ENCODE results near the gene SNN. TPM values are rescaled to one million over a fixed set of nuclear protein-coding genes. Genes with fewer than 3 reads are reported as not detected.
A peak's percentile ranks its signal among the peaks of the same experiment; 100 is the strongest.

SNN gene
- total RNA-seq, 1 donor from 2014 or later: 7.3 TPM

- no peak for DNase-seq (ENCODE audit: low spot score)
- Mint-ChIP-seq H3K4me1 (ENCODE audit: low read depth) (peaks cover 45% of the 10 kb centered on the region), H3K27ac (peak overlapping the region; percentile 65), H3K9me3 (no peaks in the 10 kb centered on the region), H3K4me3 (peak overlapping the region; percentile 24), H3K36me3 (ENCODE audit: low read depth) (peaks cover 54% of the 10 kb centered on the region), H3K27me3 (ENCODE audit: insufficient read depth) (no peaks in the 10 kb centered on the region)
- intact Hi-C loops (cut with micrococcal nuclease): no loop called here
Observed at GRCh38 chr16:11681976-11682654, 13.9 kb downstream of the SNN start.

GRCh38 chr16:11682655-11683096 lies 14.4 kb downstream of the SNN start:
- H3K4me3 Mint-ChIP-seq: no peak overlapping the region
- peak overlapping the region; percentile 61 for H3K27ac Mint-ChIP-seq
- H3K36me3 Mint-ChIP-seq (ENCODE audit: low read depth): peaks cover 57% of the 10 kb centered on the region
- intact Hi-C loops (cut with micrococcal nuclease): no loop called here
- no peaks in the 10 kb centered on the region for H3K9me3 Mint-ChIP-seq
- no peaks in the 10 kb centered on the region for H3K27me3 Mint-ChIP-seq (ENCODE audit: insufficient read depth)
- no peak for DNase-seq (ENCODE audit: low spot score)
- H3K4me1 Mint-ChIP-seq (ENCODE audit: low read depth): peaks cover 45% of the 10 kb centered on the region

GRCh38 chr16:11683145-11683544 lies 14.9 kb downstream of the SNN start:
- Mint-ChIP-seq H3K27me3 (ENCODE audit: insufficient read depth) (no peaks in the 10 kb centered on the region), H3K36me3 (ENCODE audit: low read depth) (peaks cover 58% of the 10 kb centered on the region), H3K4me3 (no peak overlapping the region), H3K9me3 (no peaks in the 10 kb centered on the region), H3K27ac (peak overlapping the region; percentile 61), H3K4me1 (ENCODE audit: low read depth) (peaks cover 45% of the 10 kb centered on the region)
- intact Hi-C loops (cut with micrococcal nuclease): no loop called here
- no peak for DNase-seq (ENCODE audit: low spot score)

- H3K36me3 Mint-ChIP-seq (ENCODE audit: low read depth): peaks cover 55% of the 10 kb centered on the region
- intact Hi-C loops (cut with micrococcal nuclease): no loop called here
Observed at GRCh38 chr16:11684231-11685025, 16.2 kb downstream of the SNN start.

DNA sequence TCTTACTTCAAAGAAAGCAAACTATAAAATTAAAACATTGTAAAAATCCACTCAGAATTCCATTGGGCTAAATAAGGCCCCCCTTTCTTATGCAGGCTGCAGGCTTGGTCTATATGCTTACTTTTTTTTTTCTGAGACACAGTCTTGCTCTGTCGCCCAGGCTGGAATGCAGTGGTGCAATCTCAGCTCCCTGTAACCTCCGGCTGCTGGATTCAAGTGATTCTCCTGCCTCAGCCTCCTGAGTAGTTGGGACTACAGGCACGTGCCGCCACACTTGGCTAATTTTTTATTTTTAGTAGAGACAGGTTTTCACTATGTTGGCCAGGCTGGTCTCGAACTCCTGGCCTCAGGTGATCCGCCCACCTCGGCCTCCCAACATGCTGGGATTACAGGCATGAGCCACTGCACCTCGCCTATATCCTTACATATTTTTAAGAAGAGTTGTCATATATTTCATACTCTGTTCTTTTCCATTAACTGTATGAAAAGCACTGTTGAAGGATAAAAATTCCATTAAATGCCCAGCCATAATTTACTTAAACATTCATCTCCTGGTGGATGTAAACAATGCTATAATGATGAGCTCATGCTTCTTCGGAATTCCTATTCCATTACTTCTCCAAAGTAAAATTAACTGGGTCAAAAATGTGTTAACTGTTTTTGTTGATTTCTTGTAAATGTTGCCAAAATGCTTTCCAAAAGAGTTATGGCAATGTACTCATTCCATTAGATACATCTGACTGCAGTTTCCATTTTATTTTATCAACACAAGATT lies 17.8 kb downstream of the SNN start:
- Mint-ChIP-seq H3K4me1 (ENCODE audit: low read depth) (peaks cover 48% of the 10 kb centered on the region), H3K4me3 (no peak overlapping the region), H3K27ac (no peak overlapping the region), H3K27me3 (ENCODE audit: insufficient read depth) (no peaks in the 10 kb centered on the region), H3K9me3 (no peaks in the 10 kb centered on the region), H3K36me3 (ENCODE audit: low read depth) (peaks cover 55% of the 10 kb centered on the region)
- intact Hi-C loops (cut with micrococcal nuclease): no loop called here
- no peak for DNase-seq (ENCODE audit: low spot score)

More at GRCh38 chr16:11684231-11685025, 16.2 kb downstream of the SNN start:
- H3K9me3 Mint-ChIP-seq: no peaks in the 10 kb centered on the region
- no peak overlapping the region for H3K4me3 Mint-ChIP-seq
- H3K4me1 Mint-ChIP-seq (ENCODE audit: low read depth): peaks cover 49% of the 10 kb centered on the region
- H3K27me3 Mint-ChIP-seq (ENCODE audit: insufficient read depth): no peaks in the 10 kb centered on the region
- DNase-seq (ENCODE audit: low spot score): no peak
- no peak overlapping the region for H3K27ac Mint-ChIP-seq

DNA sequence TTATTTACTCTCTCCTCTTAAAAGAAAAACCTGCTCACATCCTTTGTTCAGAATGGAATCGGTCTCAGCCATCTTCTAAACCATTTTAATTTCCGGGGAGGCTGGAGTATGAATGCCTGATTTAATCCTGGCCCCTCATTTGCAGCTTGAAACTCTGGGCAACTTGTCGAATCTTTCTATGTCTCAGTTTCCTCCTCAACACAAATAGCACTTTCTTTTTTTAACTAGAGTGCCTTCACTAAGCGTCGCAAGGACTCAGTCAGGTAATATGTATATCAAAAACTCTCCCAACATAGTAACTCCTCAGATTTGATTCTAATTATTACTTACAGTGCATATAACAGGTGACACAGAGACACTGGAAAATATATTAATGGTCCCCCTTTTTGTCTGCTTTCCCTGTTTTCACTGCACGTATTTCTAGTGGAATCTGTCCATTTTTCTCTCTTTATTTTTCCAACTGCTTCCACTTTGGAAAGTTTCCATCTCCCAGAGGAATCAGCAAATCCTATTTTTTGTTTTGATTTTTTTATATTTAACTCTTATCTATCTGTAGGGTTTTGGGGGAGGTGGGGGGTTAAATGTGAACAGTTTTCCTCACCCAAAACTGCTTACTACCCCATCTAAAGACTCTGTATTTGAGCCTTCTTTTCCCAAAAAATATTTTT lies 18.6 kb downstream of the SNN start:
- Mint-ChIP-seq H3K4me1 (ENCODE audit: low read depth) (peaks cover 42% of the 10 kb centered on the region), H3K9me3 (no peaks in the 10 kb centered on the region), H3K36me3 (ENCODE audit: low read depth) (peaks cover 57% of the 10 kb centered on the region), H3K27ac (no peak overlapping the region), H3K27me3 (ENCODE audit: insufficient read depth) (no peaks in the 10 kb centered on the region), H3K4me3 (no peak overlapping the region)
- intact Hi-C loops (cut with micrococcal nuclease): no loop called here
- DNase-seq (ENCODE audit: low spot score): no peak

DNA sequence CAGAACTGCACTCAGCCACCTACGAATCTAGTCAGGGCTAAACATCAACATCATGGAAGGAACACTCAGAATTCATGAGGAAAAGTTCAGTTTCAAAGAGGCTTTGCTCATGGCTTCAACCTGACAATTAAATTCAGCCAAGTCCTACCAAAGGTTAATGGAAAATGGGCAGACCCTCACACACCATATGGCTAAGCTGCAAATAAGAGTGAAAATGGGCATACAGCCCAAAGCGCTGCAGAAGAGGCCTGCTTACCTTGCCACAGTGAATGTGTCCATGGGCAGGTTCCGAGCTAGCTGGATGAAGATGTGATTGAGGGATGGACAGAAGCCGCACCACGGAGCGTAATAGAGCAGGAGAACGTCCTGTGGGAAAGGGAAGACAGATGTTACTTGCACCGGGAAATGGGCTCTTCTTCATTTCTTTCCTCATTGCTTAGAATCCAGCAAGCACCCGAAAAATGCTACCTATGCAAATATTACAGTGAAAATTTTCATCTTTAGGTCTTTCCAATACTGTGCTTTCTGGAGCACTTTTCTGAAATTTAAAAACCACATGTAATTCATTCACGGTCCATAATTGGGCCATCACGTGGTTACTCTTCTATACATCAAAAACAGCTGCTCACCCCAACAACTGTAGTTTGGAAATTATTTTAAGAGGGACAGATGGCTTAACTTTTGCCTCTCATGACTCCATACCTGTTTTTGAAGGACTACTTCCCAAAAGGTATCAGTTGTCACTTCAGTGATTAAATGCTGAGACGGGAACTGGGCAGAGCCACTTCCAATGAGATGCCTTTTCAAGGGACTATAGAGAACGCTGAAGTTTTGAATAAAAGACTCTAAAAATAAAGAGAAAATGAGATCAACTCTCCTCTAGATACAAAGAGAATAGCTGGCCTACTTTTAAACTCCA lies 19.6 kb downstream of the SNN start:
- Mint-ChIP-seq H3K4me3 (no peak overlapping the region), H3K27ac (peak overlapping the region; percentile 55), H3K4me1 (ENCODE audit: low read depth) (peaks cover 32% of the 10 kb centered on the region), H3K27me3 (ENCODE audit: insufficient read depth) (no peaks in the 10 kb centered on the region), H3K36me3 (ENCODE audit: low read depth) (peaks cover 58% of the 10 kb centered on the region), H3K9me3 (no peaks in the 10 kb centered on the region)
- intact Hi-C loops (cut with micrococcal nuclease): loop anchor here (2.0 kb wide), 1 partner anchor 27 kb away; no protein-coding TSS in a partner anchor
- DNase-seq (ENCODE audit: low spot score): no peak

DNA sequence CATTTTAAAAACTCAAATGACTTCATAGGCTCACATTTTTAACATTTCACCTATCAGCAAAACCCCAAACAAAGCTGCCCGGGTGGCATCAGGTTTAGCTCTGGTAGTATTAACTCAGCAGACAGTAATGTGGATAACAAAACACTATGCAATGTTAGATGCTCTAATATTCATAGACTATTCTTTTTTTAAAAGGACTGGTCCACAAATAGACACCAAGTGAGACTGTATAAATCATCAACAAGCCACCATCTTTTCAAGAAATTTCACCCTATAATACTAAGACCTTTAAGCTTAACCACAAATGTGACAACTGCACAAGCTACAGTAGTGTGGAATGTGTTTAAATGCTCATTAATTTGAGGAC lies 20.2 kb downstream of the SNN start:
- H3K27ac Mint-ChIP-seq: no peak overlapping the region

DNA sequence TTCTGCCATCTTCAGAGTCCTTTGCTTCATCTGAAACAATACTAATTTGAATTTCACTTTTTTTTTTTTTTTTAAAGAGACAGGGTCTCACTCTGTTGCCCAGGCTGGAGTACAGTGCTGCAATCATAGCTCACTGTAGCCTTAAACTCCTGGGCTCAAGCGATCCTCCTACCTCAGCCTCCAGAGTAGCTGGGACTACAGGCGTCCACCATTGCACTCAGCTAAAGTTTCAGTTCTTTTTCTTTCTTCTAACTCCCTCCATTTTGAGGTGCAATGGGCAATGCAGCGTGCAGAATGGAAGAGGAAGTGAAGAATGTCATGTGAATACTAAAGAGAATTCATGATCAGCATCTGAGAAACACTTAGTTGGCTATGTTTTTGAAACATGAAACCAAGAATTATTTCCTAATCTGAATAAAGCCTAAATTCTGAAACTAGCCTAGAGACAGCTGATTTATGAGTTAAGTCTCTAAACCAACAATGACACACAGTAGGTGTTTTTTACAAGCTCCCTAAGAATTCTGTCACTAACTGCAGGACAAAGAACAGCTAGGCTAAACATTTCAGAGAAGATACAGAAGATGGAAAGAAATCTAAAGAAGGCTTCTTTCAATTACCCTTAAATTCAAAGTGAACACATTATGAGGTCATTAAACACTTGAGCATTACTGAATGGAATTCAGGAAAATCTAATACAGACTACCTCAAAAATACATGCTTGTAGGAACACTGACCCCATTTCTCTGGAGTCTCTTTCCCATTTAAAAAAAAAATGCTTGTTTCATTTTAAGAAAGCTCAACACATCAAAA lies 21.0 kb downstream of the SNN start:
- no peak for DNase-seq (ENCODE audit: low spot score)
- Mint-ChIP-seq H3K27me3 (ENCODE audit: insufficient read depth) (no peaks in the 10 kb centered on the region), H3K4me1 (ENCODE audit: low read depth) (peaks cover 26% of the 10 kb centered on the region), H3K36me3 (ENCODE audit: low read depth) (peaks cover 49% of the 10 kb centered on the region), H3K4me3 (no peak overlapping the region), H3K27ac (peak overlapping the region; percentile 6), H3K9me3 (no peaks in the 10 kb centered on the region)
- intact Hi-C loops (cut with micrococcal nuclease): loop anchor here (2.0 kb wide), 1 partner anchor 26 kb away; no protein-coding TSS in a partner anchor

More for the DNA sequence above, 20.2 kb downstream of the SNN start:
- no peak for DNase-seq (ENCODE audit: low spot score)
- no peak overlapping the region for H3K4me3 Mint-ChIP-seq
- H3K9me3 Mint-ChIP-seq: no peaks in the 10 kb centered on the region
- H3K4me1 Mint-ChIP-seq (ENCODE audit: low read depth): peaks cover 27% of the 10 kb centered on the region
- peaks cover 53% of the 10 kb centered on the region for H3K36me3 Mint-ChIP-seq (ENCODE audit: low read depth)
- H3K27me3 Mint-ChIP-seq (ENCODE audit: insufficient read depth): no peaks in the 10 kb centered on the region
- intact Hi-C loops (cut with micrococcal nuclease): loop anchor here (2.0 kb wide), 1 partner anchor 26 kb away; no protein-coding TSS in a partner anchor

- H3K4me1 Mint-ChIP-seq (ENCODE audit: low read depth): peaks cover 22% of the 10 kb centered on the region
- DNase-seq (ENCODE audit: low spot score): no peak
- H3K4me3 Mint-ChIP-seq: no peak overlapping the region
- no peaks in the 10 kb centered on the region for H3K27me3 Mint-ChIP-seq (ENCODE audit: insufficient read depth)
- no peaks in the 10 kb centered on the region for H3K9me3 Mint-ChIP-seq
- peaks cover 58% of the 10 kb centered on the region for H3K36me3 Mint-ChIP-seq (ENCODE audit: low read depth)
- intact Hi-C loops (cut with micrococcal nuclease): no loop called here
- H3K27ac Mint-ChIP-seq: no peak overlapping the region
Observed at GRCh38 chr16:11691235-11691634, 23.0 kb downstream of the SNN start.

DNA sequence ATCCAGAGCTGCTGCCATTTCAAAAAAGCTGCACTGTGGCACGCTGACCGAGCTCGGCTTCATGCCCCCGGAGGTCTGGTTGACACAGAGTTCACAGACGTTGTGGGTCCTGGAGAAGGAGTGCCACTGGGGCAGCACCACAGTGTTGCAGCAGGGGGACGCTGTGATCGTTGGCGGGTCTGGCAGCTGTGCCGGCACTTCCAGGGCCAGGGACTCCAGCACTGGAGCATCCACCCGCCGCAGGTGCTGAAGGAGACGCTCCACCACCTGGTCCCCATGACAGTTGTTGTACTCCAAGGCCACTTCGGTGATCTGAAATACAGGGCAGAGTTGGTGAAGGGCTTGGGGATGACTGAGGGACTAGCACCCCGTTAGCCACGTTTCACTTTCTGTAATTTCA lies 23.5 kb downstream of the SNN start:
- no peak overlapping the region for H3K4me3 Mint-ChIP-seq
- H3K27me3 Mint-ChIP-seq (ENCODE audit: insufficient read depth): no peaks in the 10 kb centered on the region
- intact Hi-C loops (cut with micrococcal nuclease): no loop called here
- no peaks in the 10 kb centered on the region for H3K9me3 Mint-ChIP-seq
- no peak for DNase-seq (ENCODE audit: low spot score)
- peaks cover 59% of the 10 kb centered on the region for H3K36me3 Mint-ChIP-seq (ENCODE audit: low read depth)
- no peak overlapping the region for H3K27ac Mint-ChIP-seq
- H3K4me1 Mint-ChIP-seq (ENCODE audit: low read depth): peaks cover 28% of the 10 kb centered on the region

Measured in activated T-helper 1 cell treated with anti-CD3 and anti-CD28 coated beads, Interleukin-12 subunit alpha, Interleukin-12 subunit beta, Interleukin-2, Interleukin-4 antibody, amounts not matched to agents 30 ng/mL and 10 ng/mL and 1 ng/mL, durations not matched to agents 14 hours and 24 hours and 36 hours (primary cell).